Left ventricle myocardium superior (tissue), 1 donor: ENCODE measurements around the gene SYNC. TPM values are rescaled to one million over a fixed set of nuclear protein-coding genes. Genes with fewer than 3 reads are reported as not detected.

Experiments
- ATAC-seq: fragments of 200-7000 bp; cut with Tn5 transposase; one replicate; pipeline ENCODE4 v1.9.1; 2020; ENCODE audit warnings: mild to moderate bottlenecking, moderate library complexity
- DNase-seq: peaks from one replicate; pipeline ENCODE4 v3.0.0-alpha.2; 2020
- intact Hi-C: fragments of 100-400 bp; cut with micrococcal nuclease; formaldehyde crosslinking; loops from one replicate; pipeline ENCODE4 v1.11.0; 2022
- long read RNA-seq: library from polyadenylated mRNA; unstranded; transcript quantifications from one replicate; pipeline ENCODE4 v2.0.0, GENCODE V29; 2021
- total RNA-seq: library from RNA; stranded (reverse); fragmentation: NEBNext Ultra II Directional; extraction: Animal tissue kit (Norgen Biotek cat#: 25700); gene quantifications from one replicate; pipeline ENCODE4 v1.2.1, GENCODE V29; 2021
- donor health status: DM: no; HTN: yes; CAD: no; lungs with severe emphysema.

SYNC gene
- total RNA-seq: 12.2 TPM
- long read RNA-seq, transcript SYNC-202 (5 exons, 3,398 nt): major isoform, 51 of 73 reads
- long read RNA-seq, partial matches to known transcripts: 4 of 73 reads
- long read RNA-seq, other reads (novel, unspliced or antisense): 17 of 73 reads

DNA sequence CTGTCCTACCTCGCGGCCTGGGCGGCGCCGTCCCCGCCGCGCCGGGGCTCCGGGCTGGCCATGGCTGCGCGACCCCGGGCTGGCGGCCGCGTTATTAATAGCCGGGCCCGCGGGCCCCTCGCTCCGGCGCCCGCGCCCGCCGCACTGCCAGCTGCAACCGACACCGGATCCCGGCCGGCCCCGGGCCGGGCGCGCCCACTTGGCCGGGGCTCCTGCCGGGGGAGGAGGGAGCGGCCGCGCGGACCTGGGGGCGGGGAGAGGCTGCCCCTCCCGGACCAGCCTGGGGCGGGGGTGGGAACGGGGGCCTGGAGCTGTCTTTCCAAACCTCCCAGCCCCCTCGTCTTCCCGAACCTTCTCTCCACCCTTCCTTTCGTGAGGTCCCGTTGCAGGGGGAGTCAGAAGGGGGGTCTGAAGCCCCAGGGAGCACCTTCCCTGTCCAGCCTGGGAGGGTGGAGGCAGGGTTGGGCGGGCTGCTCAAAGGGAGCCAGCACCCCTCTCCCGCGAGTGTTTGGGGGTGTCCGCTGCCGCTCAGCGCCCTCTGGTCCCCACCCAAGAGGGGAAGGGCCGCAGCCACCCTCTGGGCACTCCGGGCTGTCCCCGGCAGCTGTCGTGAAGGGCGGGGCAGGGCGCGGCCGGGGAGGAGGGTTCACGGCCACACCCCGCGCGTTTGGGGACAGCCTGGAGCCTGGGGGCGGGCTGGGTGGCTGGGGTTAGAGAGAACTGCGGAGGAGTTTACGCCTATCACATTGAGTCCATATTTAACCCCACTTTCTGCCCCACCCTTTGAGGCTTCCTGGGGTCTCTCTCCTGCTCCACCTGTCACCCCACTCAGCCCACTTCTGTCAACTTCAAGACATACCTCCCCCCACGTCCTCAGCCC lies at the start of gene SYNC:
Gene SYNC, minus strand, starts transcription at position 172 of the 880 bp plus-strand sequence. Its CDS starts 110 bp downstream, at position 62.
- ATAC-seq (peak; percentile 81), DNase-seq (peak; percentile 83)
- intact Hi-C loops: no loop called here

DNA sequence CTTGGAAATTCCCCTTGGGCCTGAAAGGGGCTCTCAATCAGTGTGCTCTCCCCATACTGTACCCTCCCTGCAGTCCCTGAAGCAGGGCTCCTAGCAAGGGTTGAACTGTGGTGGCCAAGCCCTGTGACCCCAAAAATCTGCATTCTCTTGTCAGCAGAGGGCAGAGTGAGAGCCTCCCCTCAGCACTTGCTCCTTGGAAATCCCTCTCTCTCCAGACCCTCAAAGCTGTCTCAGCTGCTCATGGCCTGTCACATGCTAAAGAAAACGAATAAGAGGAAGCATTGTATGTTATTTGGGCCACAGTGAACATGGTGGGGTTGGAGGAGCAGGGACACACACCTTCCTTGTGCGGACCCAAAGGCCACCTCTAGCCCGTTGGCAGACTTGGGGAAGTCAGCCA lies 47.2 kb upstream of the SYNC start:
- intact Hi-C loops: no loop called here
- no peak for DNase-seq

DNA sequence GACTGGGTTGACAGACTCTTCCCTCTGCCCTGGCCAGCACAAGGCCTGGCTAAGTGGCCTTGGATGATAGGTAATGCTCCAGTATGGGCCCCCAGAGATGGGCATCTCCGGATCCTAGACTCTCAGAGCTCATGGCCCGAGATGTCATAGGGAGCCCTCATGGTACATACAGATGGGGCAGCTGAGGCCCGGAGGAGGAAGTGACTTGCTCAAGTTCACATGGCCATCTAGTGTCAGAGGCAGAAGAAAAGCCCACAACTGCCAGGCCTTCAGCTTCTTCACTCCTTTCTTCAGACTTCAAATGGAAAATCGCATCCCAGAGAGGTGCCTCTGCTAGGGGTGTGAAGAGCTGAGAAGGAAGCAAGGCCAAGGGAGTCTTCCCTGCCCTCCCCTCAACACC lies 46.8 kb upstream of the SYNC start:
- intact Hi-C loops: no loop called here
- ATAC-seq (no peak), DNase-seq (no peak)

More for the DNA sequence above, 47.2 kb upstream of the SYNC start:
- ATAC-seq: no peak

DNA sequence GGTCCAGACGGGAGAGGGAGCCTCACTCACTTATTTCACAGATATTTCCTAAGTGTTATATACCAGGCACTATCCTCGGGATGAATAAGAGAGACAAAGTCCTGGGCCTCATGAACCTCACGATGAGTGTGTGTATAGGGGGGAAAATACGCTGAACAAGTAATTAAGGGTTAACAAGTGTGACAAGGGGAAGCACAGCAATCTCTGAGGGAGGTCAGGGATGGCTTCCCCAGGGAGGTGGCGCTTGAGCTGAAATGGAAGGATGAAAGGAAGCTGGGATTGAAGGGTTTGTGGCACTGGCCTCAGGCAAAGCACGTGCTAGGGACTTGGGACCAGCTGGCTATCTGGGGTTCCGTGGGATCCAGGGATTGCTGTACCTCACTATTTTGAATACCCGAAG lies 46.4 kb upstream of the SYNC start:
- no peak for ATAC-seq
- intact Hi-C loops: no loop called here
- no peak for DNase-seq

DNA sequence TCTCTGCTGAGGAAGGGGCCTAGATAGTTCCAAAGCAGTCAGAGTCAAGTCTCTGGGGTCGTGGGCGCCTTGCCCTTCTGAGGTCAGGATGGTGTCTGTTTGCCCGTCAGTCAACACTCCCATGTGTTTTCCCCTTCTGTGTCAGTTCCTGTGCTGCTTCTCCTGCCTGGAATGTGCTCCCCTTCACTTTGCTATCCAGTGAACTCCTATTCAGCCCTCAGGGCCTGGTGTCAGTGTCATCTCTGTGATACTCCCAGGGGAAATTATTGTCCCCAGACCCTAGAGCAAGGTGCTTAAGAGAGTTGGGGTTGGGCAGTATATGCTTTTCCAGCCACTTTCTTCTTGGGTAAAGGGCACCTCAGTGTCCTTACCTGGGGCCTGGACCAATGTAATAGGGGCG lies 45.8 kb upstream of the SYNC start:
- no peak for DNase-seq
- ATAC-seq: no peak
- intact Hi-C loops: no loop called here

DNA sequence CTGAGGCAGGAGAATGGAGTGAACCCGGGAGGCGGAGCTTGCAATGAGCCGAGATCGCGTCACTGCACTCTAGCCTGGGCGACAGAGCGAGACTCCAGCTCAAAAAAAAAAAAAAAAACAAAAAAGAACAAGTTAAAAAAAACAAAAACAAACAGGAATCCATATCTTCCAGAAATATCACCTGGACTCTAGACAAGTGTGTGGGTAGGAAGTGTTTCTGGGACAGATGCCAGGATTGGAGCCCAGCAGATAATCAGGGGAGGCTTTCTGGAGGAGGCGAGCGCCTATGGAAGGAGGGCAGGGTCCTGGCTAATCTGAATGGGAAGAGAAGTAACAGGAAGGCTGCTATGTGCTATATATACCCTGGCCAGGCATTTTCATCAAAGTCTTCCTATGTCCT lies 43.6 kb upstream of the SYNC start:
- no peak for DNase-seq
- intact Hi-C loops: no loop called here
- ATAC-seq: no peak

DNA sequence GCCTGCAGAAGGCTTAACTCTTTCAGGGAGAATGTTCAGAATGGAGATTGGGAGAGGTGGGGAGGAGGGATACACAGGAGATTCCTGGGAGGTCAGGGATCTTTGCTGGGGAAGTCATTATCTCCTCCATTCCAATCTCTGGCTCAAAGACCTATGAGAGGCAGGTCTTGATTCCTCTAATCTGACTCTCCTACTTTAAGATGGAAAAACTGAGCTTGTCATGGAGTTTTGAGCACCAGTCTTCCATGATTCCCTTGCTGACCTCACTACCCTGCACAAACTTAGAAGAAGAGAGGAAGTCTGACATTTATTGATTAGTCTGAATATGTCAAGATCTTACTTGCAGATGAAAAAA lies 41.5 kb upstream of the SYNC start:
- no peak for ATAC-seq
- no peak for DNase-seq
- intact Hi-C loops: no loop called here

DNA sequence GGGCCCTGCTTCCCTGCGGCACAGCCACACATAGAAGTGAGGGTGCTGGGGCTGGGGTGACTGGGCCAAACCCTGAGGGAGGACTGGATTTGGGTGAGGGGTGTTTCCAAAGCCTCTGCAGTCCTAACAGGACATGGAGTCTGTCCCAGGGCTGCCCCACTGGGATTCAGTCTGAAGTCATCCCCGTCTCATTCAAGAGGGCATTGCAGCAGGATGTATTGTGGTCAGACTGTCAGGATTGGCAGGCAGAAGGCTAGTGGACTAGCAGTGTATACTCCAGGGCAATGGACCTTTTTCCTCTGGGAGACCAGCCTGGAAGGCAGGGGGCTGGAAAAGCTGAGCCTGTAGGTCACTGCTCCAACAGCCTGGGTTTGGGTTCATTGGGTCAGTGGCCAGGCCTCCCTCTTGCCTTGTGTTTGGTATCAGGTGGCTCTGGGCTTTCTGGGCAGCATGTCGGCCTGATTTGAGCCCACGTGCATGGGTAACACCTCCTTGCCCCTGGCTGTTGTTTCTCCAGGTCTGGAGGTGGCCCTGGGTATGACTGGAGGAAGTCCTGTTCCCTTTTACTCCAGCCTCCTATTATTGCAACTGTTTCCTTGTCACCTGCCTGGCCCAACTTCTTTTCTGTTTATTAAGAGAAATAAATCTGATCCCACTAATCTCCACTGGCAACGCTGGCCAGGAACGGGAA lies 41.0 kb upstream of the SYNC start:
- intact Hi-C loops: no loop called here
- DNase-seq (no peak), ATAC-seq (no peak)

DNA sequence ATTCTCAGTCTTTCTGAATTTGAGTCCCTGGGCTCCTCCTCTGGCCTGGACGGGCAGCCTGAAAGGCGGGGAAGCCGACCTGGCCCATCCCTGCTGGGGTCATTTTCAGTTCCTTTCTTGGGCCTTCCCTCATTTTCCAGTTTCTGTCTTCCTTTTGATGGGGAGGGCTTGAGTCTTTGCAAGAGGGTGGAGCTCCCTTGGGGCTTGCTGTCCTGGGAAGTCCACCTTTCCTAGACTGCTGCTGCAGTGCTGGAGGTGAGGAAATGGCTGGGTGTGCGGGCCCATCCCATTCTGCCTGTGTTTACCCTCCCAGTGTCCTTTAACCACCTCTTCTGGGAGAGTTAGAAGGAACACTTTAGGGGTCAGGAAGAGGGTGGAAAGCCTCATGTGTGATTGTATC lies 40.4 kb upstream of the SYNC start:
- ATAC-seq (peak; percentile 19), DNase-seq (no peak)
- intact Hi-C loops: no loop called here

DNA sequence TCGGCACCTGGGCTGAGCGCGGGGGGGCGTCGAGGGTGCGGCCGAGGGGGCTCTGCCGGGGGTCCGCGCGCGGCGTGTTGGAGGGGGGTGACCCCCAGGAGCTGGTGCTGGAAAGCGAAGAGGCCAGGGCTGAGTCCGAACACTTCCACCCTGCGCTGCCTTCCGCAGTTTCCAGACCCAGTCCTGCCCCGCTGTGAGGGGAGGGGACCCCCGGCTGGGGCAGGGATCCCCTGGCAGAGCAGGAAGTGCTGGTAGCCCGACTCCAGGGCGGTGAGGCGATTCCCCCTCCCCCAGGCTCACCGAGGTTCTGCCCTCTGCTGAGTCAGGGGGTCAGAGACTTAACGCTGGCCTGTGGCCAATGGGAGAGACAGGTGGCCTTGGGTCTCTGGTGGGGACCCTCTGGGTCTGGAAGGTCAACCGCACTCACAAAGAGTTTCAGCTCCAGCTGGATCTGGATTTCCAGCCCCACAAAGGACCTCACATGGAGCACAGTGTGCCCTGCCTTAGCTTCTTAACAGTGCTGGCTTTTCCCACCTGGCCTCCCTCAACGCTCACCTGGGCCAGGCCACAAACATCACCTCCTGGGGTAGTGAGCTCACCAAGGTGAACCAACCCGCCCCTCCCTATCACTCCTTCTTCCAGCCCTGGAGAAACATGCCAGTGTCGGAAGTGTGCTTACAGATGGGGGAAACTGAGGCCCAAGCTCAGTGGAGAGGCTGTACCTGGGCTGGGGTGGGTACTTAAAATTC lies 39.8 kb upstream of the SYNC start:
- ATAC-seq (peak; percentile 7), DNase-seq (peak; percentile 34)
- intact Hi-C loops: no loop called here

DNA sequence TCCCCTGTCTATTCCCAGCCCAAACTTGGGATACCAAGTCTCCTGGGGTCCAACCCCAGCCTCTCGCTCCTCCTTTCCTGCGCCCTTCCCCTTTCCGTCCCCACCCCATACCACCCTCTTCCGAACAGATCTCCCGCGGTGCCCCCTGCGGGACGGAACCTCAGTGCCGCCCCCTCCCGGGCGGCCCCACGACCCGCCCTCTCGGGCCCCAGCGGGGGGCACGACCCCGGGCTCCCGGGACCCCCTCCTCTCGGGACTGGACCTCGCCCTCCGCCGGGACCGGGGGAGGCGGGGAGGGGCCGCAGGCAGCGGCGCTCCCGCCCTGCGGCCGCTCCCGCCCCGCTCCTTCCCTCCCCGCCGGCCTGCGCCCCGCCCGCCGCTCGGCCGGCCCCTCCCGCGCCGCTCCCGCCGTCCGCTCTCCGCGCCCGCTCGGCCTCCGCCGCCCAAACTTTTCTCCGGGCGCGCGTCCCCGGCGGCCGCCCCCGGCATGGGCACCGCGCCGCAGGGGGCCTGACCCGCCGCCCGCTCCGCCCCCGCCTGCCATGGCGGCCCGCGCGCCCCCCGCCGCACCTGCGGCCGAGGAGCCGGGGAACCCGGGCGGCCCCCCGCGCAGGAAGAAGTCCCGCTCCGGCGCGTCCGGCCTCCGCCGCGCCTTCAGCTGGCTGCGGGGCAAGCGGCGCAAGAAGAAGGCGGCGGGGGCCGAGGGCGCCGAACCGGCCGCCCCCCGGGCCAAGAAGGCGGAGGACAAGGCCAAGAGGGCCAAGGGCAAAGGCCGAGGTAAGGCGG lies 39.0 kb upstream of the SYNC start:
- intact Hi-C loops: no loop called here
- DNase-seq (peak; percentile 55), ATAC-seq (peak; percentile 77)

DNA sequence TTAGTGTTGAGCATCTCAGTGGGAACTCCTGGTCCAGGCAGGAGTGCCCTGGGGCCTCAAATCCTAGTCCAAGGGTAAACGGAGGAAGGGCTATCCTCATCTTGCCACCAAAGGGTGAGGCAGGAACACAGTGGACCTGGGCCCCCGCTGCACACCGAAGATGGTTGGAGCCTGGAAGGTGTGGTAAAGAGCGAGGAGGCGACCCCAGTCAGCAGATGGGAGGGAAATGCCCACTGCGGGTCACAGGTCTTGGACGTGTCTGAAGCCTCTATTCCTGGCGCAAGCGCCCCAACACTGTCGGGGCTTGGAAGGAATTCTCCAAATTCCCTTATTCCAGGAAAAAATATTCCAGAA lies 38.5 kb upstream of the SYNC start:
- no peak for DNase-seq
- intact Hi-C loops: no loop called here
- no peak for ATAC-seq

DNA sequence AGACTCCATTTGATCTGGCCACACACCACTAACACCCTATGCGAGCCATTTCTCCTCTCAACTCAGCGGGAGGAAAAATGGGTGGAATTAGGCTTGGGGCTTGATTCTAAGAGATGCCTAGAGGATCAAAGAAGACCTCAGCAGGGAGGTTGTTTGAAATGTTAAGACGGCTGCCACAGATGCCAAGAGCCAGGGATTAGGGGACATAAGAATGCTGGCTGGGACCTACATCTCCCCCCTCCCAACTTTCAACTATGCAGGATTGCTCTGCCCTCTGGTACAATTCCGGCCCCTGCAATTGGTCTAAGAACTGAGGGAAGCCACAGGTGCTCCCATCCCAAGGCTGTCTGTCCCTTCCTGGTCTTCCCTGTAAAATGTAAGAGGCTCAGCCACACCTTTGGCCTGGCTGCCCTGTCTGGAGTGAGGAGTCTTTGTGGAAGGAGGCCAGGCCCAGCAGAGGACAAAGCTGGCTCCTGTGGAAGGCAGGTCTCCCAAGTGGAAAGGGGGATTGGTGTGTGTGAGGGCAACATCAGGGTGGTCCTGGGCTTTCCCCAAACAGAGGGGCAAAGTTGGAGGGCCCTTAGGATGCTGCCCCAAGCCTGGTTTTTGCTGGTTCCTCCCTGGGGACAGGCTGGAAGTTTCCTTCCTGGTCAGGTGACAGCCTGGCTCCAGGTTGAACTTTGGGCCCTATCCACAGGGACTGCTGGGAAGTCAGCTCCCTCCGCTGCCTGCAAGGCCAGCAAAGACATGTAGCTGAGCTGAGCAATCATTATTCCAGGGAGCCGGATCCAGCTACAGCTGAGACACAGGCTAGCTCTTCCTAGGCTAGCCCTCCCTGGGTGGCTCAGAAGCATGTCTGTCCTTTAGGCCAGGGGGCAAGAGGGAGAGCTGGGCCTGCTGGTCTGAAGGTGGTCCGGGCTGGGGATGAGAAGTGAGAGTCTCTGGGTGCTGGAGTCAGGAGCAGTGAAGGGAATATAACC lies 34.5 kb upstream of the SYNC start:
- DNase-seq (no peak), ATAC-seq (no peak)
- intact Hi-C loops: no loop called here

DNA sequence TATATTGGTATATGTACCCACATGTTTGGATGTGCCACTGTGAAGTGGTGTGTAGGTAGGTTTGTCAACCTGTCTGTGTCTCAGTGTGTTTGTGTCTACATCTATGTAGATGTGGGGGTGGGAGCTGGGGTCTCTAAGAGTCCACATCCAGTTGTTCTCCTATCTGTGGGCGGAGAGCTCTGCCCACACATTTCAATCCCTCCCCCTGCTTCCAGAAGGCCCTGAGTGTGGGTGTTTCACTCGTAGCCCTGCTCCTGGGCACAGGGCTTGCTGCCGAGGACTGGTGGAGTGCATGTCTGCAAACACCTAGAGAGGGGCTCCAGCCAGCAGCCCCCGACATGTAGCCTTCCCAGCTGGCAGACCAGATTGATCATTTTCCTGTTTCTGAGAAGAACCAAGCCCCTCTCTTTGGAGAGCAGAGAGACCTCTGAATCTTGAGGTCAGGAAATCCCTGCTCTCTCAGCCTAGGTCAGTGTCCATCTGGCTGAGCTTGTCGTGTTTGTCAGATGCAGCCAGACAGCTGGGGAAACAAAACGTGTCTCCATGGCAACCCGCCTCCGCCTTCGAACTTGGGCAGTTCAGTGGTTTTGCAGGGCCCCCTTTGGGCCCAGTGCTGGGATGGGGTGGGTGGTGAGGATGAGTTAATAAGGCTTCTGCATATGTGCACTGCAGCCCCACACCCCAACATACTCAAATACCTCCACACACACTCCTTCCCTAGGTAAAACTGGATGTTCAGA lies 31.2 kb upstream of the SYNC start:
- intact Hi-C loops: no loop called here
- peak; percentile 41 for ATAC-seq
- DNase-seq: peak; percentile 48

DNA sequence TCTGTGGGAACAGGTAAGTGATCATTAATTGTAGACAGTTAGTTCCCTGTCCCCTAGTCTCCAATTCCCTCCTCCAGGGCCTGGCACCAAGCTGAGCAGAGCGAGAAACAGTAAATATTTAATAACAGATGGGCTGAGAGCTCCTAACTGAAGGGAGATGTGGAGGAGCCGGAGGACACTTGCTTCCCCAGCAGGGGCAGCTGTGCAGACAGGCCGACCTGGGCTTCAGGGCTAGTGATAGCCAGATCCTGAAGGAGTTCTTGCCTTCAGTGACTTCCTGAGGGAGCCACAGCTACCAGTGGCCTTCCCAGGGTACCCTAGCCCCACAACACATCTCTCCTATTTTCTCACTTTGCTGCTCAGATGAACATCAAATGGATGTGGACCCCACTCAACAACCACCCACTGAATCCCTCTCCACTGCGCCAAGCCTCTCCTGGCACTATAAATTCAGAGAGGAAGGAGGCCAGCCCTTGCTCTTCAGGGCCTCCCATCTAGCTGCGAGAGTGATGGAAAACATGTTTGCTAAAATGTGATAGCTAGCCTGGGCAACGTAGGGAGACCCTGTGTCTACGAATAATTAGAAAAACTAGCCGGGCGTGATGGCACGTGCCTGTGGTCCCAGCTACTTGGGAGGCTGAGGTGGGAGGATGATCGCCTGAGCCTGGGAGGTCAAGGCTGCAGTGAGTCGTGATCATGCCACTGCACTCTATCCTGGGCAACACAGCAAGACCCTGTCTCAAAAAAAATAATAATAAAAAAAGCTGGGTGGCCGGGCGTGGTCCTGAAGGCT lies 26.9 kb upstream of the SYNC start:
- intact Hi-C loops: no loop called here
- no peak for ATAC-seq
- no peak for DNase-seq

DNA sequence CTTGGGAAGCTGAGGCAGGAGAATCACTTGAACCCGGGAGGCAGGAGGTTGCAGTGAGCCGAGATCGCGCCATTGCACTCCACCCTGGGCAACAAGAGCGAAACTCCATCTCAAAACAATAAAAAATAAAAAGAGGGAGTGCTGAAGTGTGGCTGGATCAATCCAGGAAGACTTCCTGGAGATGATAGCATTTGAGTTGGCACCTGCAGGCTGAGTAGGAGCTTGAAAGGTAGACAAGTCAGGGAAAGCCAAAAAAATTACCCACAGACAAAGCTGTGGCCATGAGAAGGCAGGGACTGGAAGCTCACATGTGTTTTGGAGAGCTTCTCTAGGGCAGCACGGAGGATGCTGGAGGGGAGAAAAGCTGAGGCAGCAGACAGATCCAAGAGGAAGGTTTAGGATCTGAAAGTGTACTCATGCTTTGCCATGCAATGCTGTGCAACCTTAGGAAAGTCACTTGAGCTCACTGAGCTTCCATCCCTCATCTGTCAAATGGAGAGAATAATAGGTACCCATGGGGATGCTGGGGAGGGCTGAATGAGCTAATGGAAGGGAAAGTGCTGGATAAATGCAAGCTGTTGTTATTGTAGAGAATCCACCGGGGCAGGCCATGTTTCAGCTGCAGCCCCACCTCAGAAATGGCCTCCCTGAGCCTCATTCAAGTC lies 26.0 kb upstream of the SYNC start:
- DNase-seq (no peak), ATAC-seq (no peak)
- intact Hi-C loops: no loop called here
